ENCODE results near the gene DUSP6. TPM values are rescaled to one million over a fixed set of nuclear protein-coding genes. Genes with fewer than 3 reads are reported as not detected.

DUSP6 gene
- total RNA-seq, 3 donors from 2014 or later (not counting 1 experiment from before 2014, with no cell fraction given) = 52.2 to 222 (median 141) TPM

DNA sequence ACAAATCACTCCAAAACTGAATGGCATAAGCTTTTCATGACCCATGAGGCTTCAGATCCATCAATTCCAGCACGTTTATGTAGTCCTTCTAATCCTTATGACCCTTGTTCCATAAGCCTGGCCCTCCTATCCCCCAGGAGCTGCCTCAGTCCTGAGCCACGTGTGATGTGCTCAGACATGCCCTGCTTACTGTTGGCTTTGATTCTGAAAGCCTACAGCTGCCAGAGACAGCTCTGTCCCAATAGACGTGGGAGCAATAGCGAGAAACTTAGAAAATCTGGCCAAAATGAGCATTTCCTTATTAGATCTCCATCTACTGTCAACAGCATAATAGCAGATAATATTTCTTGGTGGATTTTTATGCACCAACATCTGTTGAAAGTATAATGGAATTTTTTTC is 33.2 kb downstream of the DUSP6 start:
- no peaks in the 10 kb centered on the region for H3K4me1 ChIP-seq (ENCODE audit: control insufficient read depth, insufficient read depth, low read length)
- TF ChIP-seq, protein P1, sequence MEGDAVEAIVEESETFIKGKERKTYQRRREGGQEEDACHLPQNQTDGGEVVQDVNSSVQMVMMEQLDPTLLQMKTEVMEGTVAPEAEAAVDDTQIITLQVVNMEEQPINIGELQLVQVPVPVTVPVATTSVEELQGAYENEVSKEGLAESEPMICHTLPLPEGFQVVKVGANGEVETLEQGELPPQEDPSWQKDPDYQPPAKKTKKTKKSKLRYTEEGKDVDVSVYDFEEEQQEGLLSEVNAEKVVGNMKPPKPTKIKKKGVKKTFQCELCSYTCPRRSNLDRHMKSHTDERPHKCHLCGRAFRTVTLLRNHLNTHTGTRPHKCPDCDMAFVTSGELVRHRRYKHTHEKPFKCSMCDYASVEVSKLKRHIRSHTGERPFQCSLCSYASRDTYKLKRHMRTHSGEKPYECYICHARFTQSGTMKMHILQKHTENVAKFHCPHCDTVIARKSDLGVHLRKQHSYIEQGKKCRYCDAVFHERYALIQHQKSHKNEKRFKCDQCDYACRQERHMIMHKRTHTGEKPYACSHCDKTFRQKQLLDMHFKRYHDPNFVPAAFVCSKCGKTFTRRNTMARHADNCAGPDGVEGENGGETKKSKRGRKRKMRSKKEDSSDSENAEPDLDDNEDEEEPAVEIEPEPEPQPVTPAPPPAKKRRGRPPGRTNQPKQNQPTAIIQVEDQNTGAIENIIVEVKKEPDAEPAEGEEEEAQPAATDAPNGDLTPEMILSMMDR (IDR thresholded peaks at IDR 0.05) = no peak
- Mint-ChIP-seq H3K36me3 (no peaks in the 10 kb centered on the region), H3K27ac (no peak overlapping the region), H3K4me3 (no peak overlapping the region), H3K4me1 (peaks cover 14 to 15% of the 10 kb centered on the region in 2 donors), H3K27me3 (ENCODE audit: low read depth in 2 of 2) (no peaks in the 10 kb centered on the region), H3K9me3 (no peaks in the 10 kb centered on the region)
- DNase-seq (no peak), ATAC-seq (no peak)
- no peaks in the 10 kb centered on the region for H3K36me3 ChIP-seq (ENCODE audit: control insufficient read depth, insufficient read depth, low read length)
- H3K27me3 ChIP-seq (ENCODE audit: control insufficient read depth, insufficient read depth, low read length) = no peaks in the 10 kb centered on the region
- no peaks in the 10 kb centered on the region for H3K9me3 ChIP-seq (ENCODE audit: control insufficient read depth, insufficient read depth, low read length)
- 78% methylated on average over 4 of the region's 4 CpGs for WGBS (ENCODE audit: insufficient coverage)
- intact Hi-C loops (cut with micrococcal nuclease) = no loop called here
- no peak overlapping the region for H3K27ac ChIP-seq (ENCODE audit: low read length)
- no peak overlapping the region for H3K4me3 ChIP-seq (ENCODE audit: low read length)

DNA sequence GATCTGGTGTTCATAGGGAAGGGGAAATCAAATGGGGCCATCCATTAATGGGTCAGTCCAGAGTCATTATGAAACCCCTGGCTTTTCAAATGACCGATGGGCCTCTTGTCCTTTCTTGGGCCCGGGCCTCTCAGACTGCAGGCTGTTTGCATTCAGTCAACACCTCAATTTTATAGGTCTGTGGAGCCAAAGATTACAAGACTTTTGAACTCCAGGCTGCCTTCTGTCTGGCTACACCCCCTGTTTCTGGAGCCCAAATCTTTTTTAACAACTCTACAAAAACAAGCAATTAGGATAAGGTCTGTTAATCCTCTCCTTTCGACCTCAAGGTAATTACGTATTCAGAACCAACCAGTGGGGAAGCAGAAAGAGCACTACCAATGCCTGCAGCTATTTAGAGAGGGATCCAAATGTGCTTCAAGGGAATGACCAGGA is 35.6 kb downstream of the DUSP6 start:
- Histone ChIP-seq H3K27me3 (ENCODE audit: control insufficient read depth, insufficient read depth, low read length) (no peaks in the 10 kb centered on the region), H3K9me3 (ENCODE audit: control insufficient read depth, insufficient read depth, low read length) (no peaks in the 10 kb centered on the region), H3K4me1 (ENCODE audit: control insufficient read depth, insufficient read depth, low read length) (no peaks in the 10 kb centered on the region), H3K27ac (ENCODE audit: low read length) (no peak overlapping the region), H3K4me3 (ENCODE audit: low read length) (no peak overlapping the region), H3K36me3 (ENCODE audit: control insufficient read depth, insufficient read depth, low read length) (no peaks in the 10 kb centered on the region)
- DNase-seq (no peak), ATAC-seq (no peak)
- intact Hi-C loops (cut with micrococcal nuclease) = no loop called here
- Mint-ChIP-seq H3K9me3 (no peaks in the 10 kb centered on the region), H3K27ac (peak overlapping the region in 1 of 2 donors; percentile 11), H3K27me3 (ENCODE audit: low read depth in 2 of 2) (no peaks in the 10 kb centered on the region), H3K4me3 (no peak overlapping the region), H3K36me3 (no peaks in the 10 kb centered on the region), H3K4me1 (peaks cover 8% of the 10 kb centered on the region in 2 donors)
- WGBS (ENCODE audit: insufficient coverage) = 92% methylated on average over 4 of the region's 4 CpGs
- TF ChIP-seq, protein P1 (IDR thresholded peaks at IDR 0.05) = no peak

DNA sequence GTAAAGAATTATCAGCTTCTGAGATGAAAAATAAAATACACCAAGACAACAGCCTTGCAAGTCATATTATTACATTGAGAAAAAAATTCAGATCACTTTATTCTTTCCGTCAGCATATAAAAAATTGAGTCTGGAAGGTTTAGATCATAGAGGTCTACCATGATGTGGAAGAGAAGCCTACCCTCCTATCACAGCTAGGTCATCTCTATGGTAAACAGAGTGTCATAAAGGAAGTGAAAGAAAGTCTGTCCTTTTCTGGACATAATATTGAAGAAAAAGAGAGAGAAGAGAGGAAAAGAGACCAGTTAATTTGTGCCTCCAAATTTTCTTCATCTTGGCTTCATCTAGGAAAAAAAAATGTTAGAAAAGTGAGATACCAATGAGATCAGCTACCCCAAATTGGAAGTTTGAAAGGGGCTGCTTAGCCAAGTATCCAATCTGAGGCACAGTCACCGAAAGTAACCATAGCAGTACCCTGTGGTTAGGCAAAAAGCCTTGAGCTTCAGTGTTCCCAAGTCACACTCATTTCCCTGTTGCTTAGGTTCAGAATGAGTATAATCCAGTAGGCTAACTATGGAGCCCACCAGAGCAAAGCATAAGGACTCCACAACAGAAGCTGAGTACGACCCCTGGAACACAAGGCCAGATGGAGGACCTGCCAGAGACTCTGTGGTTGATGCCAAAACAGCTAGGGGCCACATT is 38.1 kb downstream of the DUSP6 start:
- ATAC-seq (no peak), DNase-seq (no peak)
- intact Hi-C loops (cut with micrococcal nuclease) = no loop called here
- no peaks in the 10 kb centered on the region for H3K9me3 Mint-ChIP-seq
- Histone ChIP-seq H3K9me3 (ENCODE audit: control insufficient read depth, insufficient read depth, low read length) (no peaks in the 10 kb centered on the region), H3K4me3 (ENCODE audit: low read length) (no peak overlapping the region), H3K4me1 (ENCODE audit: control insufficient read depth, insufficient read depth, low read length) (no peaks in the 10 kb centered on the region), H3K27me3 (ENCODE audit: control insufficient read depth, insufficient read depth, low read length) (no peaks in the 10 kb centered on the region), H3K36me3 (ENCODE audit: control insufficient read depth, insufficient read depth, low read length) (no peaks in the 10 kb centered on the region), H3K27ac (ENCODE audit: low read length) (no peak overlapping the region)
- H3K36me3 Mint-ChIP-seq = no peaks in the 10 kb centered on the region
- peaks cover 16 to 17% of the 10 kb centered on the region in 2 donors for H3K4me1 Mint-ChIP-seq
- no peaks in the 10 kb centered on the region for H3K27me3 Mint-ChIP-seq (ENCODE audit: low read depth in 2 of 2)
- TF ChIP-seq, protein P1 (IDR thresholded peaks at IDR 0.05) = no peak
- H3K27ac Mint-ChIP-seq = no peak overlapping the region
- 91% methylated on average over 2 of the region's 3 CpGs for WGBS (ENCODE audit: insufficient coverage)
- H3K4me3 Mint-ChIP-seq = no peak overlapping the region

All from natural killer cell (primary cell).